GM12878 (cell line): ENCODE results near the gene PLPPR1. TPM values are rescaled to one million over a fixed set of nuclear protein-coding genes. Genes with fewer than 3 reads are reported as not detected.

ENCODE experiments used
- ATAC-seq: fragments of 200-7000 bp; cut with Tn5 transposase; 3 replicates; pipeline ENCODE4 v1.9.1; 2020; ENCODE audit warnings: mild to moderate bottlenecking, moderate library complexity
- BruUV-seq: library from RNA; stranded (reverse); fragments of 400-500 nt; replicated peaks from 2 replicates; lab custom pipeline; 2021; lab: Mats Ljungman, UMichigan
- CTCF ChIA-PET: fragments of 300-600 bp; sonication (Branson Sonifier 250); formaldehyde crosslinking; extraction: SDS; loops from one replicate; lab custom pipeline; 2021; ENCODE audit warnings: inconsistent platforms; lab: Yijun Ruan, JAX
- POLR2A ChIA-PET: fragments of 350-600 bp; formaldehyde crosslinking; extraction: SDS; loops from one replicate; lab custom pipeline; 2021; ENCODE audit warnings: inconsistent platforms; lab: Charles Lee
- RAD21 ChIA-PET: fragments of 300-600 bp; sonication (Branson Sonifier 250); formaldehyde crosslinking; loops from one replicate; lab custom pipeline; 2023; ENCODE audit warnings: antibody characterized with exemption; ENCODE audit not compliant: unreplicated experiment; lab: Charles Lee
- SMC1A ChIA-PET: fragments of 300-600 bp; sonication (Branson Sonifier 250); formaldehyde crosslinking; loops from one replicate; lab custom pipeline; 2023; ENCODE audit not compliant: unreplicated experiment, uncharacterized antibody; lab: Charles Lee
- DNase-seq: peaks from one replicate; pipeline ENCODE4 v3.0.0-alpha.2; 2011; ENCODE audit warnings: low read depth, low spot score
- FAIRE-seq: peaks from 3 replicates; lab custom pipeline; 2011; peaks lifted over from hg19 to GRCh38; lab: Jason Lieb, UNC
- H2AFZ ChIP-seq: 2 replicates; pipeline ENCODE4 v1.6.0; 2011; ENCODE audit warnings: low read depth, low read length, control low read depth; ENCODE audit not compliant: control insufficient read depth
- H3K27ac ChIP-seq: 2 replicates; pipeline ENCODE4 v1.5.1; 2011; ENCODE audit warnings: control low read depth; ENCODE audit not compliant: control insufficient read depth, insufficient read depth
- H3K27me3 ChIP-seq, 2 experiments: replicated peaks in 1 of 2; 2 replicates each; pipeline versions ENCODE4 v1.6.0 to v1.6.1; 2011; ENCODE audit warnings: low read length in 1 of 2; ENCODE audit not compliant: control insufficient read depth in 2 of 2, insufficient read depth in 2 of 2
- H3K36me3 ChIP-seq, 2 experiments: 2 replicates each; pipeline ENCODE4 v1.5.1; 2011; ENCODE audit warnings: low read length in 1 of 2; ENCODE audit not compliant: control insufficient read depth in 2 of 2, insufficient read depth in 2 of 2
- H3K4me1 ChIP-seq: 2 replicates; pipeline ENCODE4 v1.6.1; 2011; ENCODE audit warnings: mild to moderate bottlenecking, low read length, moderate library complexity, mixed read lengths; ENCODE audit not compliant: control insufficient read depth, insufficient read depth
- H3K4me2 ChIP-seq: 2 replicates; pipeline ENCODE4 v1.6.0; 2011; ENCODE audit warnings: control low read depth; ENCODE audit not compliant: control insufficient read depth, insufficient read depth
- H3K4me3 ChIP-seq: fragments of 200-600 bp; sonication (generic); 2 replicates; pipeline ENCODE4 v1.5.1; 2016
- H3K79me2 ChIP-seq: 2 replicates; pipeline ENCODE4 v1.6.0; 2011; ENCODE audit warnings: low read length; ENCODE audit not compliant: control insufficient read depth, insufficient read depth
- H3K9ac ChIP-seq: 2 replicates; pipeline ENCODE4 v1.8.0; 2011; ENCODE audit warnings: low read length, control low read depth, mixed read lengths; ENCODE audit not compliant: control insufficient read depth, insufficient read depth
- H3K9me3 ChIP-seq: replicated peaks from 3 replicates; pipeline ENCODE4 v1.5.1; 2011; ENCODE audit warnings: mild to moderate bottlenecking, low read length; ENCODE audit not compliant: control insufficient read depth, insufficient read depth
- H4K20me1 ChIP-seq: 2 replicates; pipeline ENCODE4 v1.6.0; 2011; ENCODE audit not compliant: control insufficient read depth, insufficient read depth
- ESRRA ChIP-seq: IDR thresholded peaks from 2 replicates; pipeline ENCODE4 v1.6.1; 2012; ENCODE audit warnings: mild to moderate bottlenecking, low read length, improper control_type of control experiment
- MYC ChIP-seq: IDR thresholded peaks from 2 replicates; pipeline ENCODE4 v1.6.1; 2011; ENCODE audit warnings: mild to moderate bottlenecking, low read length, moderate library complexity, inconsistent platforms; ENCODE audit not compliant: insufficient read depth, insufficient replicate concordance, insufficient read length, severe bottlenecking
- PAX5 ChIP-seq: IDR thresholded peaks from 2 replicates; pipeline ENCODE4 v1.6.1; 2011; ENCODE audit warnings: low read depth, low read length, borderline replicate concordance
- PAX8 ChIP-seq: fragments of 450-650 bp; IDR thresholded peaks from 2 replicates; pipeline ENCODE4 v1.6.1; 2017; ENCODE audit warnings: mild to moderate bottlenecking, moderate library complexity
- RB1 ChIP-seq: fragments of 450-650 bp; formaldehyde crosslinking; IDR thresholded peaks from 2 replicates; pipeline ENCODE4 v1.6.1; 2017; ENCODE audit warnings: mild to moderate bottlenecking, borderline replicate concordance
- TAF1 ChIP-seq: IDR thresholded peaks from 2 replicates; pipeline ENCODE4 v1.6.1; 2011; ENCODE audit warnings: mild to moderate bottlenecking, low read depth, low read length, borderline replicate concordance
- WGBS: methylation state at CpG from one replicate; pipeline ENCODE4 v1.1.6; 2016; ENCODE audit warnings: low lambda C conversion rate; ENCODE audit not compliant: insufficient replicate concordance, insufficient coverage; ENCODE audit errors: missing lambda C conversion rate; 5-methylcytosine and 5-hydroxymethylcytosine counted together
- in situ Hi-C: fragments of 300-500 bp; cut with MboI; formaldehyde crosslinking; loops from 9 replicates; pipeline ENCODE4 v1.14.3; 2018; ENCODE audit warnings: mixed read lengths
- intact Hi-C: fragments of 100-400 bp; cut with micrococcal nuclease; formaldehyde crosslinking; loops from one replicate; pipeline ENCODE4 v1.14.2; 2022; ENCODE audit not compliant: unreplicated experiment
- polyA plus RNA-seq, 11 experiments: library from polyadenylated mRNA; depleted of rRNA in 4 of 11; unstranded in 6 of 11; stranded (reverse) in 5 of 11; fragments of >200 nt; fragmentation: Nextera tagmentation in 4 of 11; fragmentation: Illumina TruSeq in 1 of 11; extraction: Ambion mirVana in 4 of 11; extraction: Trizol in 1 of 11; gene quantifications; 1 replicate in 1 of 11; 2 replicates in 10 of 11; pipeline versions ENCODE4 v1.2.1 to v1.2.3, GENCODE V29; 2011 to 2016; ENCODE audit warnings: inconsistent platforms in 2 of 11, missing spikeins in 2 of 11, low read depth in 1 of 11
- total RNA-seq, 4 experiments: library from RNA; depleted of rRNA in 3 of 4; stranded (reverse); fragments of >200 nt in 3 of 4; fragmentation: Illumina TruSeq in 1 of 4; extraction: Trizol in 1 of 4; gene quantifications; 2 replicates each; pipeline versions ENCODE4 v1.2.1 to v1.2.3, GENCODE V29; 2013 to 2021
- TF ChIP-seq, protein P1 (sequence below): IDR thresholded peaks from 2 replicates; pipeline ENCODE4 v1.6.1; 2011; ENCODE audit warnings: mild to moderate bottlenecking, low read depth, low read length, moderate library complexity; ENCODE audit not compliant: insufficient replicate concordance
- TF ChIP-seq, protein P2 (sequence below): fragments of 450-650 bp; formaldehyde crosslinking; IDR thresholded peaks from 2 replicates; pipeline ENCODE4 v1.4.0; 2020; ENCODE audit warnings: mild to moderate bottlenecking, moderate library complexity
- TF ChIP-seq, protein P3 (sequence below), 3 experiments: IDR thresholded peaks in 2 of 3; conservative IDR thresholded peaks in 1 of 3; 2 replicates each; pipeline ENCODE4 v1.5.1; 2011; ENCODE audit warnings: low read depth in 3 of 3, low read length in 3 of 3, mild to moderate bottlenecking in 3 of 3, control low read depth in 2 of 3, moderate library complexity in 2 of 3, inconsistent platforms in 1 of 3, mixed read lengths in 1 of 3; ENCODE audit not compliant: control insufficient read depth in 2 of 3, insufficient read depth in 1 of 3; ENCODE audit errors: extremely low read depth in 1 of 3
- TF ChIP-seq, protein P4 (sequence below): fragments of 450-650 bp; formaldehyde crosslinking; IDR thresholded peaks from 2 replicates; pipeline ENCODE4 v1.5.0; 2022; ENCODE audit warnings: mild to moderate bottlenecking, missing genetic modification characterization

PLPPR1 gene
- total and polyA plus RNA-seq, 10 of the 15 experiments (the other 5 are each of a cell fraction or from before 2014, with no cell fraction given): 0.69 TPM; not detected in 9

DNA sequence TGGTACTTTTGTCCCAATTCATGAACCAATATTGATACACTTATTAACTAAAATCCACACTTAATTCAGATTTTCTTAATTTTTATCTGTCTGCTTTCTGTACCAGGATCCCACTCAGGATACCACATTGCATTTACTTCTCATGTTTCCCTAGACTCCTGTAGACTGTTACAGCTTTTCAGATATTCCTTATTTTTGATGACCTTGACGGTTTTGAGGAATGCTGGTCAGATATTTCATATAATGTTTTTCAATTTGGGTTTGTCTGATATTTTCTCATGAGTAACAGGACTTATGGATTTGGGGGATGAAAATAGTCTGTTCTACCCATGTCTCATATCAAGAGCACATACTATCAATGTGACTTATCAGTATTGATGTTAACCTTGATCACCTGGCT is 37.4 kb downstream of the PLPPR1 start:
- ChIA-PET SMC1A (no interaction called here), RAD21 (no interaction called here), POLR2A (no interaction called here), CTCF (no interaction called here)
- Histone ChIP-seq H3K9me3 (no peaks in the 10 kb centered on the region), H3K4me1 (no peaks in the 10 kb centered on the region), H2AFZ (no peak overlapping the region), H3K9ac (no peak overlapping the region), H3K4me3 (no peak overlapping the region), H3K27me3 (no peaks in the 10 kb centered on the region), H3K4me2 (no peak overlapping the region), H3K79me2 (no peaks in the 10 kb centered on the region), H4K20me1 (no peaks in the 10 kb centered on the region), H3K36me3 (no peaks in the 10 kb centered on the region), H3K27ac (no peak overlapping the region)
- FAIRE-seq: no peak
- no peak for DNase-seq
- BruUV-seq: no TSS peak
- 0% methylated on average over 1 of the region's 1 CpG for WGBS
- in situ Hi-C loops: no loop called here
- intact Hi-C loops: no loop called here
- TF ChIP-seq, protein P1, sequence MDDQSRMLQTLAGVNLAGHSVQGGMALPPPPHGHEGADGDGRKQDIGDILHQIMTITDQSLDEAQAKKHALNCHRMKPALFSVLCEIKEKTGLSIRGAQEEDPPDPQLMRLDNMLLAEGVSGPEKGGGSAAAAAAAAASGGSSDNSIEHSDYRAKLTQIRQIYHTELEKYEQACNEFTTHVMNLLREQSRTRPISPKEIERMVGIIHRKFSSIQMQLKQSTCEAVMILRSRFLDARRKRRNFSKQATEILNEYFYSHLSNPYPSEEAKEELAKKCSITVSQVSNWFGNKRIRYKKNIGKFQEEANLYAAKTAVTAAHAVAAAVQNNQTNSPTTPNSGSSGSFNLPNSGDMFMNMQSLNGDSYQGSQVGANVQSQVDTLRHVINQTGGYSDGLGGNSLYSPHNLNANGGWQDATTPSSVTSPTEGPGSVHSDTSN: no peak
- TF ChIP-seq MYC: no peak
- TF ChIP-seq, protein P2, sequence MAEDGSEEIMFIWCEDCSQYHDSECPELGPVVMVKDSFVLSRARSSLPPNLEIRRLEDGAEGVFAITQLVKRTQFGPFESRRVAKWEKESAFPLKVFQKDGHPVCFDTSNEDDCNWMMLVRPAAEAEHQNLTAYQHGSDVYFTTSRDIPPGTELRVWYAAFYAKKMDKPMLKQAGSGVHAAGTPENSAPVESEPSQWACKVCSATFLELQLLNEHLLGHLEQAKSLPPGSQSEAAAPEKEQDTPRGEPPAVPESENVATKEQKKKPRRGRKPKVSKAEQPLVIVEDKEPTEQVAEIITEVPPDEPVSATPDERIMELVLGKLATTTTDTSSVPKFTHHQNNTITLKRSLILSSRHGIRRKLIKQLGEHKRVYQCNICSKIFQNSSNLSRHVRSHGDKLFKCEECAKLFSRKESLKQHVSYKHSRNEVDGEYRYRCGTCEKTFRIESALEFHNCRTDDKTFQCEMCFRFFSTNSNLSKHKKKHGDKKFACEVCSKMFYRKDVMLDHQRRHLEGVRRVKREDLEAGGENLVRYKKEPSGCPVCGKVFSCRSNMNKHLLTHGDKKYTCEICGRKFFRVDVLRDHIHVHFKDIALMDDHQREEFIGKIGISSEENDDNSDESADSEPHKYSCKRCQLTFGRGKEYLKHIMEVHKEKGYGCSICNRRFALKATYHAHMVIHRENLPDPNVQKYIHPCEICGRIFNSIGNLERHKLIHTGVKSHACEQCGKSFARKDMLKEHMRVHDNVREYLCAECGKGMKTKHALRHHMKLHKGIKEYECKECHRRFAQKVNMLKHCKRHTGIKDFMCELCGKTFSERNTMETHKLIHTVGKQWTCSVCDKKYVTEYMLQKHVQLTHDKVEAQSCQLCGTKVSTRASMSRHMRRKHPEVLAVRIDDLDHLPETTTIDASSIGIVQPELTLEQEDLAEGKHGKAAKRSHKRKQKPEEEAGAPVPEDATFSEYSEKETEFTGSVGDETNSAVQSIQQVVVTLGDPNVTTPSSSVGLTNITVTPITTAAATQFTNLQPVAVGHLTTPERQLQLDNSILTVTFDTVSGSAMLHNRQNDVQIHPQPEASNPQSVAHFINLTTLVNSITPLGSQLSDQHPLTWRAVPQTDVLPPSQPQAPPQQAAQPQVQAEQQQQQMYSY (CRISPR knock-in tag): no peak
- no peak for TF ChIP-seq ESRRA
- no peak for TF ChIP-seq PAX8
- TF ChIP-seq, protein P3, sequence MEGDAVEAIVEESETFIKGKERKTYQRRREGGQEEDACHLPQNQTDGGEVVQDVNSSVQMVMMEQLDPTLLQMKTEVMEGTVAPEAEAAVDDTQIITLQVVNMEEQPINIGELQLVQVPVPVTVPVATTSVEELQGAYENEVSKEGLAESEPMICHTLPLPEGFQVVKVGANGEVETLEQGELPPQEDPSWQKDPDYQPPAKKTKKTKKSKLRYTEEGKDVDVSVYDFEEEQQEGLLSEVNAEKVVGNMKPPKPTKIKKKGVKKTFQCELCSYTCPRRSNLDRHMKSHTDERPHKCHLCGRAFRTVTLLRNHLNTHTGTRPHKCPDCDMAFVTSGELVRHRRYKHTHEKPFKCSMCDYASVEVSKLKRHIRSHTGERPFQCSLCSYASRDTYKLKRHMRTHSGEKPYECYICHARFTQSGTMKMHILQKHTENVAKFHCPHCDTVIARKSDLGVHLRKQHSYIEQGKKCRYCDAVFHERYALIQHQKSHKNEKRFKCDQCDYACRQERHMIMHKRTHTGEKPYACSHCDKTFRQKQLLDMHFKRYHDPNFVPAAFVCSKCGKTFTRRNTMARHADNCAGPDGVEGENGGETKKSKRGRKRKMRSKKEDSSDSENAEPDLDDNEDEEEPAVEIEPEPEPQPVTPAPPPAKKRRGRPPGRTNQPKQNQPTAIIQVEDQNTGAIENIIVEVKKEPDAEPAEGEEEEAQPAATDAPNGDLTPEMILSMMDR (IDR thresholded peaks at IDR 0.05 in 2 of 3, conservative IDR thresholded peaks at IDR 0.05 in 1 of 3; ENCODE audit: control insufficient read depth in 2 of 3, extremely low read depth in 1 of 3, insufficient read depth in 1 of 3, low read depth in 3 of 3, low read length in 3 of 3): no peak
- no peak for TF ChIP-seq RB1
- TF ChIP-seq PAX5: no peak
- TF ChIP-seq, protein P4, sequence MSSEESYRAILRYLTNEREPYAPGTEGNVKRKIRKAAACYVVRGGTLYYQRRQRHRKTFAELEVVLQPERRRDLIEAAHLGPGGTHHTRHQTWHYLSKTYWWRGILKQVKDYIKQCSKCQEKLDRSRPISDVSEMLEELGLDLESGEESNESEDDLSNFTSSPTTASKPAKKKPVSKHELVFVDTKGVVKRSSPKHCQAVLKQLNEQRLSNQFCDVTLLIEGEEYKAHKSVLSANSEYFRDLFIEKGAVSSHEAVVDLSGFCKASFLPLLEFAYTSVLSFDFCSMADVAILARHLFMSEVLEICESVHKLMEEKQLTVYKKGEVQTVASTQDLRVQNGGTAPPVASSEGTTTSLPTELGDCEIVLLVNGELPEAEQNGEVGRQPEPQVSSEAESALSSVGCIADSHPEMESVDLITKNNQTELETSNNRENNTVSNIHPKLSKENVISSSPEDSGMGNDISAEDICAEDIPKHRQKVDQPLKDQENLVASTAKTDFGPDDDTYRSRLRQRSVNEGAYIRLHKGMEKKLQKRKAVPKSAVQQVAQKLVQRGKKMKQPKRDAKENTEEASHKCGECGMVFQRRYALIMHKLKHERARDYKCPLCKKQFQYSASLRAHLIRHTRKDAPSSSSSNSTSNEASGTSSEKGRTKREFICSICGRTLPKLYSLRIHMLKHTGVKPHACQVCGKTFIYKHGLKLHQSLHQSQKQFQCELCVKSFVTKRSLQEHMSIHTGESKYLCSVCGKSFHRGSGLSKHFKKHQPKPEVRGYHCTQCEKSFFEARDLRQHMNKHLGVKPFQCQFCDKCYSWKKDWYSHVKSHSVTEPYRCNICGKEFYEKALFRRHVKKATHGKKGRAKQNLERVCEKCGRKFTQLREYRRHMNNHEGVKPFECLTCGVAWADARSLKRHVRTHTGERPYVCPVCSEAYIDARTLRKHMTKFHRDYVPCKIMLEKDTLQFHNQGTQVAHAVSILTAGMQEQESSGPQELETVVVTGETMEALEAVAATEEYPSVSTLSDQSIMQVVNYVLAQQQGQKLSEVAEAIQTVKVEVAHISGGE: no peak
- TF ChIP-seq TAF1: no peak
- ATAC-seq: no peak
